Measurements from ENCODE around the gene PTPRF.
A peak's percentile ranks its signal among the peaks of the same experiment; 100 is the strongest.

Gene PTPRF

GRCh38 chr1:43518935-43519686, 11.6 kb upstream of the PTPRF start:
- no peak overlapping the region for H3K27ac ChIP-seq (ENCODE audit: low read depth, low read length)
- H3K9ac ChIP-seq (ENCODE audit: low read length): no peak overlapping the region
- no peaks in the 10 kb centered on the region for H3K27me3 ChIP-seq (ENCODE audit: control insufficient read depth in 1 of 2, insufficient read depth in 2 of 2, low read length in 2 of 2)
- H3K4me3 ChIP-seq (ENCODE audit: low read depth in 1 of 2, low read length in 2 of 2): no peak overlapping the region
- no peaks in the 10 kb centered on the region for H3K36me3 ChIP-seq (ENCODE audit: insufficient read depth, low read length)
- peaks cover 10% of the 10 kb centered on the region for H3K4me1 ChIP-seq (ENCODE audit: insufficient read depth, low read length)
- H3K9me3 ChIP-seq (ENCODE audit: low read length): no peaks in the 10 kb centered on the region

GRCh38 chr1:43520100-43520778, 10.4 kb upstream of the PTPRF start:
- no peak overlapping the region for H3K9ac ChIP-seq (ENCODE audit: low read length)
- H3K36me3 ChIP-seq (ENCODE audit: insufficient read depth, low read length): no peaks in the 10 kb centered on the region
- H3K27me3 ChIP-seq (ENCODE audit: control insufficient read depth in 1 of 2, insufficient read depth in 2 of 2, low read length in 2 of 2): no peaks in the 10 kb centered on the region
- H3K4me1 ChIP-seq (ENCODE audit: insufficient read depth, low read length): peaks cover under 1% of the 10 kb centered on the region
- H3K9me3 ChIP-seq (ENCODE audit: low read length): no peaks in the 10 kb centered on the region
- no peak overlapping the region for H3K4me3 ChIP-seq (ENCODE audit: low read depth in 1 of 2, low read length in 2 of 2)
- no peak overlapping the region for H3K27ac ChIP-seq (ENCODE audit: low read depth, low read length)

- H3K9ac ChIP-seq (ENCODE audit: low read length): no peak overlapping the region
- H3K36me3 ChIP-seq (ENCODE audit: insufficient read depth, low read length): no peaks in the 10 kb centered on the region
- no peaks in the 10 kb centered on the region for H3K4me1 ChIP-seq (ENCODE audit: insufficient read depth, low read length)
- H3K27ac ChIP-seq (ENCODE audit: low read depth, low read length): no peak overlapping the region
- no peak overlapping the region for H3K4me3 ChIP-seq (ENCODE audit: low read depth in 1 of 2, low read length in 2 of 2)
- H3K9me3 ChIP-seq (ENCODE audit: low read length): no peaks in the 10 kb centered on the region
- no peaks in the 10 kb centered on the region for H3K27me3 ChIP-seq (ENCODE audit: control insufficient read depth in 1 of 2, insufficient read depth in 2 of 2, low read length in 2 of 2)
These were observed 9.6 kb upstream of the PTPRF start for GRCh38 chr1:43521078-43521477.

GRCh38 chr1:43521756-43522155, 8.9 kb upstream of the PTPRF start:
- H3K4me1 ChIP-seq (ENCODE audit: insufficient read depth, low read length): no peaks in the 10 kb centered on the region
- H3K27ac ChIP-seq (ENCODE audit: low read depth, low read length): no peak overlapping the region
- no peak overlapping the region for H3K4me3 ChIP-seq (ENCODE audit: low read depth in 1 of 2, low read length in 2 of 2)
- H3K9ac ChIP-seq (ENCODE audit: low read length): no peak overlapping the region
- H3K27me3 ChIP-seq (ENCODE audit: control insufficient read depth in 1 of 2, insufficient read depth in 2 of 2, low read length in 2 of 2): no peaks in the 10 kb centered on the region
- no peaks in the 10 kb centered on the region for H3K9me3 ChIP-seq (ENCODE audit: low read length)
- H3K36me3 ChIP-seq (ENCODE audit: insufficient read depth, low read length): no peaks in the 10 kb centered on the region

- H3K36me3 ChIP-seq (ENCODE audit: insufficient read depth, low read length): no peaks in the 10 kb centered on the region
These were observed 8.3 kb upstream of the PTPRF start for GRCh38 chr1:43522431-43522775.

GRCh38 chr1:43522776-43523480, 7.8 kb upstream of the PTPRF start:
- H3K27ac ChIP-seq (ENCODE audit: low read depth, low read length): no peak overlapping the region
- no peaks in the 10 kb centered on the region for H3K36me3 ChIP-seq (ENCODE audit: insufficient read depth, low read length)
- H3K27me3 ChIP-seq (ENCODE audit: control insufficient read depth in 1 of 2, insufficient read depth in 2 of 2, low read length in 2 of 2): no peaks in the 10 kb centered on the region
- H3K4me1 ChIP-seq (ENCODE audit: insufficient read depth, low read length): no peaks in the 10 kb centered on the region
- H3K4me3 ChIP-seq (ENCODE audit: low read depth in 1 of 2, low read length in 2 of 2): no peak overlapping the region
- no peak overlapping the region for H3K9ac ChIP-seq (ENCODE audit: low read length)
- H3K9me3 ChIP-seq (ENCODE audit: low read length): no peaks in the 10 kb centered on the region

More at GRCh38 chr1:43522431-43522775, 8.3 kb upstream of the PTPRF start:
- Histone ChIP-seq H3K4me3 (ENCODE audit: low read depth in 1 of 2, low read length in 2 of 2) (no peak overlapping the region), H3K9ac (ENCODE audit: low read length) (no peak overlapping the region), H3K27ac (ENCODE audit: low read depth, low read length) (no peak overlapping the region), H3K4me1 (ENCODE audit: insufficient read depth, low read length) (no peaks in the 10 kb centered on the region), H3K27me3 (ENCODE audit: control insufficient read depth in 1 of 2, insufficient read depth in 2 of 2, low read length in 2 of 2) (no peaks in the 10 kb centered on the region), H3K9me3 (ENCODE audit: low read length) (no peaks in the 10 kb centered on the region)

- Histone ChIP-seq H3K27me3 (ENCODE audit: control insufficient read depth in 1 of 2, insufficient read depth in 2 of 2, low read length in 2 of 2) (no peaks in the 10 kb centered on the region), H3K9ac (ENCODE audit: low read length) (no peak overlapping the region), H3K4me3 (ENCODE audit: low read depth in 1 of 2, low read length in 2 of 2) (no peak overlapping the region), H3K27ac (ENCODE audit: low read depth, low read length) (no peak overlapping the region), H3K4me1 (ENCODE audit: insufficient read depth, low read length) (peaks cover 7% of the 10 kb centered on the region), H3K9me3 (ENCODE audit: low read length) (no peaks in the 10 kb centered on the region), H3K36me3 (ENCODE audit: insufficient read depth, low read length) (no peaks in the 10 kb centered on the region)
These were observed 5.9 kb upstream of the PTPRF start for GRCh38 chr1:43524804-43525203.

- Histone ChIP-seq H3K9ac (ENCODE audit: low read length) (no peak overlapping the region), H3K4me1 (ENCODE audit: insufficient read depth, low read length) (peaks cover 14% of the 10 kb centered on the region), H3K4me3 (ENCODE audit: low read depth in 1 of 2, low read length in 2 of 2) (no peak overlapping the region), H3K27me3 (ENCODE audit: control insufficient read depth in 1 of 2, insufficient read depth in 2 of 2, low read length in 2 of 2) (no peaks in the 10 kb centered on the region), H3K9me3 (ENCODE audit: low read length) (no peaks in the 10 kb centered on the region), H3K36me3 (ENCODE audit: insufficient read depth, low read length) (no peaks in the 10 kb centered on the region), H3K27ac (ENCODE audit: low read depth, low read length) (no peak overlapping the region)
These were observed 4.7 kb upstream of the PTPRF start for GRCh38 chr1:43526002-43526401.

- Histone ChIP-seq H3K27ac (ENCODE audit: low read depth, low read length) (no peak overlapping the region), H3K9ac (ENCODE audit: low read length) (no peak overlapping the region)
These were observed 3.4 kb upstream of the PTPRF start for GRCh38 chr1:43527111-43527878.

GRCh38 chr1:43529206-43529731, 1.4 kb upstream of the PTPRF start:
- H3K9ac ChIP-seq (ENCODE audit: low read length): no peak overlapping the region
- H3K27ac ChIP-seq (ENCODE audit: low read depth, low read length): peak overlapping the region; percentile 0
- peaks cover 35% of the 10 kb centered on the region for H3K4me1 ChIP-seq (ENCODE audit: insufficient read depth, low read length)
- no peaks in the 10 kb centered on the region for H3K36me3 ChIP-seq (ENCODE audit: insufficient read depth, low read length)
- no peaks in the 10 kb centered on the region for H3K27me3 ChIP-seq (ENCODE audit: control insufficient read depth in 1 of 2, insufficient read depth in 2 of 2, low read length in 2 of 2)
- no peaks in the 10 kb centered on the region for H3K9me3 ChIP-seq (ENCODE audit: low read length)
- no peak overlapping the region for H3K4me3 ChIP-seq (ENCODE audit: low read depth in 1 of 2, low read length in 2 of 2)

More at GRCh38 chr1:43527111-43527878, 3.4 kb upstream of the PTPRF start:
- no peaks in the 10 kb centered on the region for H3K36me3 ChIP-seq (ENCODE audit: insufficient read depth, low read length)
- H3K4me3 ChIP-seq (ENCODE audit: low read depth in 1 of 2, low read length in 2 of 2): no peak overlapping the region
- H3K4me1 ChIP-seq (ENCODE audit: insufficient read depth, low read length): peaks cover 21% of the 10 kb centered on the region
- no peaks in the 10 kb centered on the region for H3K9me3 ChIP-seq (ENCODE audit: low read length)
- no peaks in the 10 kb centered on the region for H3K27me3 ChIP-seq (ENCODE audit: control insufficient read depth in 1 of 2, insufficient read depth in 2 of 2, low read length in 2 of 2)
